Gastrocnemius medialis (tissue), 4 donors: ENCODE results near the gene SLC17A8. TPM values are rescaled to one million over a fixed set of nuclear protein-coding genes. Genes with fewer than 3 reads are reported as not detected.

Experiments used
- ATAC-seq, 2 donors: fragments of 150-250 bp; one replicate each; pipeline ENCODE4 v1.9.1; 2016
- DNase-seq, 2 donors: peaks; one replicate each; pipeline ENCODE4 v3.0.0-alpha.2; 2019
- H3K27ac ChIP-seq, 4 donors: fragments of 200-600 bp; sonication (generic); 1 replicate in 1 of 4; 2 replicates in 3 of 4; pipeline ENCODE4 v1.5.1; 2016 to 2018; ENCODE audit warnings: mild to moderate bottlenecking in 2 of 4, moderate library complexity in 1 of 4
- H3K27me3 ChIP-seq, 3 donors: fragments of 200-600 bp; sonication (generic) in 2 of 3; 1 replicate in 1 of 3; 2 replicates in 2 of 3; pipeline versions ENCODE4 v1.5.1 to v1.6.0; 2016 to 2019; ENCODE audit warnings: mild to moderate bottlenecking in 1 of 3, moderate library complexity in 1 of 3
- H3K36me3 ChIP-seq, 2 donors: fragments of 200-600 bp; sonication (generic) in 1 of 2; one replicate each; pipeline ENCODE4 v1.5.1; 2017 to 2018
- H3K4me1 ChIP-seq, 2 donors: fragments of 200-600 bp; sonication (generic) in 1 of 2; one replicate each; pipeline ENCODE4 v1.5.1; 2016 to 2017; ENCODE audit warnings: mild to moderate bottlenecking in 2 of 2
- H3K4me3 ChIP-seq, 4 donors: fragments of 200-600 bp; sonication (generic) in 3 of 4; 1 replicate in 1 of 4; 2 replicates in 3 of 4; pipeline ENCODE4 v1.5.1; 2016 to 2019; ENCODE audit warnings: mild to moderate bottlenecking in 2 of 4
- H3K9me3 ChIP-seq, 3 donors: fragments of 200-600 bp; sonication (generic) in 2 of 3; 1 replicate in 1 of 3; 2 replicates in 2 of 3; pipeline ENCODE4 v1.5.1; 2016 to 2019
- POLR2A ChIP-seq, 2 donors: fragments of 450-650 bp; IDR thresholded peaks; one replicate each; pipeline ENCODE4 v1.6.1; 2017; ENCODE audit warnings: antibody characterized with exemption in 2 of 2, mild to moderate bottlenecking in 2 of 2, moderate library complexity in 2 of 2
- in situ Hi-C, 4 donors: fragments of 200-750 bp; cut with MboI; loops; one replicate each; pipeline versions ENCODE4 v1.15.0 to v1.8.0; 2017; ENCODE audit warnings: low sequenced_read_pairs in 4 of 4
- intact Hi-C: fragments of 100-400 bp; cut with DNase I; formaldehyde crosslinking; loops from one replicate; pipeline ENCODE4 v1.15.1; 2023; ENCODE audit warnings: low total_unique reads
- total RNA-seq, 4 donors: library from RNA; depleted of rRNA; stranded (reverse); fragments of >200 nt; gene quantifications; one replicate each; pipeline versions ENCODE4 v1.1.0 to v1.2.3, GENCODE V29; 2016
- TF ChIP-seq, protein P1 (sequence below), 5 experiments: fragments of 450-650 bp in 3 of 5; fragments of 200-600 bp in 2 of 5; sonication (generic) in 2 of 5; IDR thresholded peaks in 4 of 5; conservative IDR thresholded peaks in 1 of 5; 1 replicate in 4 of 5; 2 replicates in 1 of 5; pipeline ENCODE4 v1.5.1; 2016 to 2019; ENCODE audit warnings: antibody characterized with exemption in 5 of 5, mild to moderate bottlenecking in 3 of 5, moderate library complexity in 3 of 5

The SLC17A8 gene
- total RNA-seq, 4 donors from 2014 or later = 0.31 TPM; not detected in 3

DNA sequence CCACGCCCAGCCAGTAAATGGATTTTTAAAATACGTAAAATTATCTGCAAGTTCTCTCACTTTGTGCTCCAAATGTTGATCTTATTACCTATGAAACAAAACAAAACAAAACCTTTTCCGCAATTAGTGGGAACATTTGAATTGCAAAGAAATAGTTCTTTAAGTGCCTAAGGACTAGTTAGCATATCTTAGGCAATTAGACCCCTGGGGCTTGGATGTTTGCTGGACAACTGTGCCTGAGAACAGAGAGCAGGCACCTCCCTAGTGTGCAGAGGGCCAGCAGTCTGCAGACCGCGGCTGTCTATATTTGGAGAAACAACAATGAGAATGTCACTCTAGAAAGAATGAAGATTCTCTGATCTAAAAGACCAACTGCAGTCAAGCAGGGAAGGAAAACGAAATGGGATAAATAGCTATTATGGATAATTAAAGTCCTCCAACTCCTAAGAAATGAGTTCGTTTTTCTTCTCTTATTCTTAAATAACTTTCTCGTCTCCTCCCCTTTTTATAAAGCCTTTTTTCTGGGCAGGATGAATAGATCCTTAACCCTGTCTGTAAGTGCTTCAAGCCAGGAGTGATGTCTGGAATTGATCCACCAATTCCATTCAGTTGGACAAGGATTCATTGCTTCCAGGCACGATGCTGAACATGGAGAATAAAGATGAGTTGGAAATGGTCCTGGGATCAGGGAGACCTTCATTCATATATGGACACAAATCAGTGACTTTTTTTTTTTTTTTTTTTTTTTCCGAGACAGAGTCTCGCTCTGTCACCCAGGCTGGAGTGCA, 16.2 kb downstream of the SLC17A8 start:
- no peaks in the 10 kb centered on the region for H3K36me3 ChIP-seq
- no peaks in the 10 kb centered on the region for H3K9me3 ChIP-seq
- peaks cover 0 to 10% of the 10 kb centered on the region in 2 donors for H3K4me1 ChIP-seq
- no peak overlapping the region for H3K4me3 ChIP-seq
- H3K27ac ChIP-seq = no peak overlapping the region
- H3K27me3 ChIP-seq = no peaks in the 10 kb centered on the region
- in situ Hi-C loops = no loop called here
- intact Hi-C loops = no loop called here
- TF ChIP-seq POLR2A (IDR thresholded peaks at IDR 0.05) = no peak
- DNase-seq (no peak), ATAC-seq (no peak)

DNA sequence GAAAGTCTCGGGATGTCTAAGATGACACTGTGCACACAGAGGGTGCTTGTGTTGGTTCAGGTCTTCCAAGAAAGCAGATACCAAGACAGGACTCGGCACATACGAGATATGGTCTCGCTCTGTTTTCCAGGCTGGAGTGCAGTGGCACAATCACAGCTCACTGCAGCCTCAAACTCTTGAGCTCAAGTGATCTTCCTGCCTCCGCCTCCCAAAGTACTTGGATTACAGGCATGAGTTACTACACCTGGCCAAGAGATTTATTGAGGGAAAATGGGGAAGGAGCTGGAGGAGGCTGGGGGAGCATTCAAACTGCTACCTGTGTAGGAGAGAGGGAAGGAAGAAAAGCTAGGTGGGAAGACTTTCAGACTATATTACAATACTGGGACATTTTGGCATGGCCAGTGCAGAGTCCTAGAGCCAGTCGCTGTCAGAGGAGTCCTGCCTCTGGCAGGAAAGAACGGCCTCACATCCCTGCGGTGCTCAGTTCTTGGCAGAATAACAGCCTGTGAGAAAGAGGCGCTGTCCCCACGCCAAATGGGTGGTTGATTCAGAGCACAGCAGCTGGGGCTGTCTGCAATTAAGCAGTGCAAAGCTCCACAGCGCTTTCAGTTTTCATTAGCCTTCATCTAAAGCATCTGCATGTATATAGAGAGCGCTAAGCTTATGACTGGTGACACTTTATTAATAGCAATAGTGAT, 18.3 kb downstream of the SLC17A8 start:
- peak; percentile 55 to 72 for ATAC-seq
- Histone ChIP-seq H3K4me1 (peaks cover 0 to 10% of the 10 kb centered on the region in 2 donors), H3K36me3 (no peaks in the 10 kb centered on the region), H3K4me3 (no peak overlapping the region), H3K27me3 (no peaks in the 10 kb centered on the region), H3K9me3 (no peaks in the 10 kb centered on the region), H3K27ac (no peak overlapping the region)
- TF ChIP-seq, protein P1, sequence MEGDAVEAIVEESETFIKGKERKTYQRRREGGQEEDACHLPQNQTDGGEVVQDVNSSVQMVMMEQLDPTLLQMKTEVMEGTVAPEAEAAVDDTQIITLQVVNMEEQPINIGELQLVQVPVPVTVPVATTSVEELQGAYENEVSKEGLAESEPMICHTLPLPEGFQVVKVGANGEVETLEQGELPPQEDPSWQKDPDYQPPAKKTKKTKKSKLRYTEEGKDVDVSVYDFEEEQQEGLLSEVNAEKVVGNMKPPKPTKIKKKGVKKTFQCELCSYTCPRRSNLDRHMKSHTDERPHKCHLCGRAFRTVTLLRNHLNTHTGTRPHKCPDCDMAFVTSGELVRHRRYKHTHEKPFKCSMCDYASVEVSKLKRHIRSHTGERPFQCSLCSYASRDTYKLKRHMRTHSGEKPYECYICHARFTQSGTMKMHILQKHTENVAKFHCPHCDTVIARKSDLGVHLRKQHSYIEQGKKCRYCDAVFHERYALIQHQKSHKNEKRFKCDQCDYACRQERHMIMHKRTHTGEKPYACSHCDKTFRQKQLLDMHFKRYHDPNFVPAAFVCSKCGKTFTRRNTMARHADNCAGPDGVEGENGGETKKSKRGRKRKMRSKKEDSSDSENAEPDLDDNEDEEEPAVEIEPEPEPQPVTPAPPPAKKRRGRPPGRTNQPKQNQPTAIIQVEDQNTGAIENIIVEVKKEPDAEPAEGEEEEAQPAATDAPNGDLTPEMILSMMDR (IDR thresholded peaks at IDR 0.05 in 4 of 5, conservative IDR thresholded peaks at IDR 0.05 in 1 of 5) = no peak
- TF ChIP-seq POLR2A (IDR thresholded peaks at IDR 0.05) = no peak
- intact Hi-C loops = no loop called here
- in situ Hi-C loops = no loop called here
- DNase-seq = peak; percentile 22 to 44

GRCh38 chr12:100376161-100376560, 19.3 kb downstream of the SLC17A8 start:
- H3K36me3 ChIP-seq = no peaks in the 10 kb centered on the region
- no peak overlapping the region for H3K4me3 ChIP-seq
- DNase-seq (no peak), ATAC-seq (no peak)
- H3K4me1 ChIP-seq = peaks cover 0 to 10% of the 10 kb centered on the region in 2 donors
- no peak for TF ChIP-seq POLR2A (IDR thresholded peaks at IDR 0.05)
- TF ChIP-seq, protein P1 (IDR thresholded peaks at IDR 0.05 in 4 of 5, conservative IDR thresholded peaks at IDR 0.05 in 1 of 5) = no peak
- in situ Hi-C loops (no loop called here), intact Hi-C loops (no loop called here)
- no peaks in the 10 kb centered on the region for H3K9me3 ChIP-seq
- no peaks in the 10 kb centered on the region for H3K27me3 ChIP-seq
- H3K27ac ChIP-seq = no peak overlapping the region

GRCh38 chr12:100381379-100381778, 24.5 kb downstream of the SLC17A8 start:
- TF ChIP-seq POLR2A (IDR thresholded peaks at IDR 0.05) = no peak
- TF ChIP-seq, protein P1 (IDR thresholded peaks at IDR 0.05 in 4 of 5, conservative IDR thresholded peaks at IDR 0.05 in 1 of 5) = no peak
- Histone ChIP-seq H3K27ac (no peak overlapping the region), H3K27me3 (no peaks in the 10 kb centered on the region), H3K36me3 (no peaks in the 10 kb centered on the region), H3K9me3 (no peaks in the 10 kb centered on the region), H3K4me3 (no peak overlapping the region), H3K4me1 (no peaks in the 10 kb centered on the region)
- ATAC-seq (no peak), DNase-seq (no peak)
- in situ Hi-C loops = no loop called here
- intact Hi-C loops = no loop called here

- Histone ChIP-seq H3K4me1 (no peaks in the 10 kb centered on the region), H3K36me3 (no peaks in the 10 kb centered on the region), H3K9me3 (no peaks in the 10 kb centered on the region), H3K27ac (no peak overlapping the region), H3K27me3 (no peaks in the 10 kb centered on the region), H3K4me3 (no peak overlapping the region)
- in situ Hi-C loops = no loop called here
- intact Hi-C loops = no loop called here
- ATAC-seq (no peak), DNase-seq (no peak)
- no peak for TF ChIP-seq POLR2A (IDR thresholded peaks at IDR 0.05)
- TF ChIP-seq, protein P1 (IDR thresholded peaks at IDR 0.05 in 4 of 5, conservative IDR thresholded peaks at IDR 0.05 in 1 of 5) = no peak
Observed at GRCh38 chr12:100382338-100382737, 25.5 kb downstream of the SLC17A8 start.
